SJSA1 (cell line): ENCODE data around the gene PROSER1. TPM values are rescaled to one million over a fixed set of nuclear protein-coding genes. Genes with fewer than 3 reads are reported as not detected.

Experiments
- DNase-seq, 2 experiments: peaks; one replicate each; pipeline ENCODE4 v3.0.0-alpha.2; 2015 to 2020; ENCODE audit warnings: low spot score in 2 of 2, low read depth in 1 of 2
- H3K27ac ChIP-seq: fragments of 250-450 bp; sonication (Bioruptor Pico); 2 replicates; pipeline ENCODE4 v1.5.1; 2020; ENCODE audit warnings: mild to moderate bottlenecking, moderate library complexity
- H3K27me3 ChIP-seq: fragments of 250-450 bp; sonication (Bioruptor Pico); replicated peaks from 2 replicates; pipeline ENCODE4 v1.5.1; 2020; ENCODE audit warnings: mild to moderate bottlenecking, moderate library complexity
- H3K36me3 ChIP-seq: fragments of 250-450 bp; sonication (Bioruptor Pico); 2 replicates; pipeline ENCODE4 v1.5.1; 2020; ENCODE audit warnings: mild to moderate bottlenecking
- H3K4me1 ChIP-seq: fragments of 250-450 bp; sonication (Bioruptor Pico); replicated peaks from 2 replicates; pipeline ENCODE4 v1.6.1; 2021; ENCODE audit warnings: mild to moderate bottlenecking
- H3K4me3 ChIP-seq: fragments of 250-450 bp; sonication (Bioruptor Pico); 2 replicates; pipeline ENCODE4 v1.5.1; 2020; ENCODE audit warnings: mild to moderate bottlenecking
- H3K9me3 ChIP-seq: fragments of 250-450 bp; sonication (Bioruptor Pico); replicated peaks from 2 replicates; pipeline ENCODE4 v1.5.1; 2020; ENCODE audit warnings: mild to moderate bottlenecking
- total RNA-seq: library from RNA; depleted of rRNA; stranded (reverse); fragments of >200 nt; shearing (Covaris generic); gene quantifications from 2 replicates; pipeline ENCODE4 v1.2.3, GENCODE V29; 2014

PROSER1 gene
- total RNA-seq, 1 experiment from 2014 or later: 13.0 TPM

DNA sequence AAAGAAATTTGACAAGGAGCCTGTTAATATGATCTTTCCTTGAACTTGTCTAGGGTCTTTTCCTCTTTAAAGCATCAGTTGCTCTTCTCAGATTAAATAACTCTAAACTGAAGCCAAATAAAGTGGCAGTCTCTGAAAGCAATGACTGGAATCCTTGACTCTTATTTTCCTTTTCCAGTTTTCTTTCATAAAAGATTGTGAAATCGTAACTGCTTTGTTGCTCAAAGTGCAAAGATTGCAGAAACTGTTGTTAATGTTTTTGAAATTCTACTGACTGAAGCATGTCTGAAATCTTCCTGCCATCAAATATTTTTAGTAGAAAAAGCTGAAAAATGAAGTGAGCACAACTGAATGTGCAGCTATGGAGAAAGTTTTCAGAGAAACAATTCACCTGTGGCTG lies 2.3 kb upstream of the PROSER1 start:
- Histone ChIP-seq H3K4me1 (peaks cover 7% of the 10 kb centered on the region; the same call in 1 of the 2 replicates), H3K27ac (no peak overlapping the region), H3K4me3 (no peak overlapping the region), H3K9me3 (no peaks in the 10 kb centered on the region), H3K36me3 (no peaks in the 10 kb centered on the region), H3K27me3 (no peaks in the 10 kb centered on the region)
- DNase-seq: no peak

DNA sequence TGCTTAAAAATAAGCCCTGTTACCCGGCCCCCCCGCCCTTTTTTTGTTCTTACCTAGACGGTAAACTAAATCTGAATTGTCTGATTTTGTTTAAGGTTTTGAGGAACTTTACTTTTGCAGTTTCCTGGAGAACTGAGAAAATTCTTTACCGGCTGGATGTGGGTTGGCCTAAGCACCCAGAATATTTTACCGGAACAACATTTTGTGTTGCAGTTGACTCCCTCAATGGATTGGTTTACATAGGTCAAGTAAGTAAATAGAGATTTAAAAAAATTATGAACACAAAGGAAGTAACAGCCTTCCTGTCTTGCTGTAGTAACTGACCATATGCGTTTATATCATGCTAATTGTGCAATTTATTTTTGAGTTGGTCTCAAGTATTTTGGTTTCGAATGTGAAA lies 1.2 kb upstream of the PROSER1 start:
- Histone ChIP-seq H3K36me3 (no peaks in the 10 kb centered on the region), H3K4me3 (peak overlapping the region; percentile 81), H3K4me1 (peaks cover 7% of the 10 kb centered on the region; the same call in 1 of the 2 replicates), H3K27ac (no peak overlapping the region), H3K9me3 (no peaks in the 10 kb centered on the region), H3K27me3 (no peaks in the 10 kb centered on the region)
- no peak for DNase-seq

DNA sequence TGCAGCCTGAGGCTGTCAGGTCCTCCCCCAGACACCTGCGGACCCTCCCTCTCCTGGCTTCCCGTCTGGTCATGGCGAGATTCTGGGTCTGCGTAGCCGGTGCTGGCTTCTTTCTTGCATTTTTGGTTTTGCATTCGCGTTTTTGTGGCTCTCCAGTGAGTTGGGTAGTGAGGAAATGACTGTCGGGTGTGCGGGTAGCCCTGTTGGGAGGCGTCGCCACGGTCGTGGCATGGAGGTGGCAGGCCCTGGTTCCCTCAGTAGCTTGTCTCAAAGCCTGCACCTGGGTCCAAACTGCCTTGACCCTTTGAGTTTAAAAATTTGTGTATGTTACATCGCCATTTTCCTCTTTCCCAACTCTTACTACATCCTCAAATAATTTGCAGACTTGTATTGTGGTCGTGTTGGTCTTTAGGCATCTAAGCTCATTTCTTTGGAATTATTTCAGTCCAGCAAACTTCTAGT lies 711 bp upstream of the PROSER1 start:
- no peak for DNase-seq
- H3K4me1 ChIP-seq: peaks cover 7% of the 10 kb centered on the region; the same call in 1 of the 2 replicates
- H3K4me3 ChIP-seq: peak overlapping the region; percentile 81
- no peaks in the 10 kb centered on the region for H3K9me3 ChIP-seq
- no peaks in the 10 kb centered on the region for H3K27me3 ChIP-seq
- no peaks in the 10 kb centered on the region for H3K36me3 ChIP-seq
- peak overlapping the region; percentile 42; the same call in 1 of the 2 replicates for H3K27ac ChIP-seq

DNA sequence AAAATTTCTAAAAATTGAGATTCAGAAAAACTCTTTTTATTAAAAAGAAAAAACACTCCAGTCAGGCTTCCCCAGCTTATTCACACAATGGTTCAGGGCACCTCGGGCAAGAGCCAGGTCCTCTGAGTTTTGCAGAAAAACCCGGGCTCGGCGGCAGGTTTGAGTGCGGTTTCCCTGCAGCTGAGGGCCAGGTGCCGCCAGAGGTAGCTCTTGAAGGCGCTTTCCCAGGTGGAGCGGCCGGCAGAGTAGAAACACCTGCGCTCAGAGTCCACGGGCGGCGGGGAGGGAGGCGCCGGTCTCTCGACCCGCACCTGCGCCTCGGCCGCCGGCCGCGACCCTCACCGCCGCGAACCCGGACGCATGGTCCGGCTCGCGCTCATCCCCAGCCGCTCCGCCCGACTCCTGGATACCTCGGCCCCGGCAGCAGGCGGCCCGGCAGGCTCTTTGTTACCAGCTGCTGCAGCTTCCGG lies 444 bp downstream of the PROSER1 start:
- H3K27ac ChIP-seq: peak overlapping the region; percentile 42
- H3K4me3 ChIP-seq: peak overlapping the region; percentile 81
- H3K27me3 ChIP-seq: no peaks in the 10 kb centered on the region
- no peak for DNase-seq
- H3K4me1 ChIP-seq: peaks cover 7% of the 10 kb centered on the region; the same call in 1 of the 2 replicates
- no peaks in the 10 kb centered on the region for H3K9me3 ChIP-seq
- no peaks in the 10 kb centered on the region for H3K36me3 ChIP-seq

DNA sequence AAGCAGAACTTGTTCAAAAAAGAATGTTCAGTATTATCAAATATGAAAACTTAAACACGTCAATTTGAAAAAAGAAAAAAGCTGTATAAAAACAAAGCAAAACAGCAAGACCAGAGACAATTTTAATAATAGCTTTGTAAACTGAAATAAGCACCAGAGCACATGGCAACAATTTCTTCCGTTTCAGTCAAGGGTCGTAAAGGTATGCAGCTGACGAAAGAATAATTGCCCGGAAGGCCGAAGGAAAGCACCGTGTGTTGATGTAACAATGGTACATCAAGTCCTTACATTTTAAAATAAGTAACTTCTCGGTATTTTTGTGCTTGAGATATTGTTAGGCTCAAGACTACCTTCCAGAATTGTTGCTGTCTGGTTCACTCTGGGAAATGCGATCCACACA lies 1.7 kb downstream of the PROSER1 start:
- no peak overlapping the region for H3K27ac ChIP-seq
- DNase-seq: no peak

GRCh38 chr13:39035799-39036198 lies 2.1 kb downstream of the PROSER1 start:
- H3K9me3 ChIP-seq: no peaks in the 10 kb centered on the region
- H3K27ac ChIP-seq: no peak overlapping the region
- no peaks in the 10 kb centered on the region; the same call in 1 of the 2 replicates for H3K36me3 ChIP-seq
- peak overlapping the region; percentile 81 for H3K4me3 ChIP-seq
- no peaks in the 10 kb centered on the region for H3K27me3 ChIP-seq
- peaks cover 7% of the 10 kb centered on the region; the same call in 1 of the 2 replicates for H3K4me1 ChIP-seq
- no peak for DNase-seq

More for the DNA sequence above, 1.7 kb downstream of the PROSER1 start:
- H3K9me3 ChIP-seq: no peaks in the 10 kb centered on the region
- peak overlapping the region; percentile 81 for H3K4me3 ChIP-seq
- H3K36me3 ChIP-seq: no peaks in the 10 kb centered on the region
- no peaks in the 10 kb centered on the region for H3K27me3 ChIP-seq
- H3K4me1 ChIP-seq: peaks cover 7% of the 10 kb centered on the region; the same call in 1 of the 2 replicates

DNA sequence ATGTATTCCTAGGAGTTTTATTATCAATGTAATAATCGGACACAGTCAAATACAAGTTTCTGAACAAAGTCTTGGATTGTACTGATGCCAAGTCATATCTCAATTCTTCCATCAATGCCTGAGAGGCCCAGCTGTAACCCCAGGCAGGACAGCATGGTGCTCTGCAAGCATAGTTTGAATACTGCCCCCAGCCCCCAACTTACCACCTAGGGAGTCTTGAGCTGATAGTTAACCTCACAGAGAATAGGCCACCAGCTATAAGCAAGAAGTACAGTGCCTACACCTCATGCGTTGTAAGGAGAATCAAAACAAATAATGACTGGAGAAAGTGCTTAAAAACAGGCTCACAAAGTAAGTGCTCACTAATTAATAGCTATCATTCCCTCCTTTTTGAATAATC lies 2.7 kb downstream of the PROSER1 start:
- no peaks in the 10 kb centered on the region for H3K27me3 ChIP-seq
- DNase-seq: no peak
- H3K9me3 ChIP-seq: no peaks in the 10 kb centered on the region
- H3K4me1 ChIP-seq: peaks cover 7% of the 10 kb centered on the region; the same call in 1 of the 2 replicates
- no peak overlapping the region for H3K4me3 ChIP-seq
- H3K36me3 ChIP-seq: no peaks in the 10 kb centered on the region; the same call in 1 of the 2 replicates
- H3K27ac ChIP-seq: no peak overlapping the region

DNA sequence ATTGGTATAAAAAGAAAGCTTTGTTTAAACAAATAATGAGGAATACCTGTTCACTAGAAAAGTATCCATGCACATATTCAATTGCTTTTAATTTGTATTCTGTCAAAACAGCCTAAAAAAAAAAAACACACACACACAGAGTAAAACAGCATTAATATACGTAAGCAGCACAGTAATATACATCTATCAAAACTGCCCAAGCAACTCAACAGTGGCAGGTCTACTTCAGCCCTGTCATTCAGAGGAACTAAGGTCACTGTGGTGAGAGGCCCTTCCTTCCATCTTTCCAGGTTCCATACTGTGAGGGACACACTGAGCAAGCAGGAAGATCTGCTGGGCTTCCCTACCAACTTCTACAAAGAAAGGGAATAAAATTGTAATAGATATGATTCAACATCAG lies 3.8 kb downstream of the PROSER1 start:
- Histone ChIP-seq H3K4me1 (peaks cover 6% of the 10 kb centered on the region; the same call in 1 of the 2 replicates), H3K36me3 (no peaks in the 10 kb centered on the region; the same call in 1 of the 2 replicates), H3K27ac (no peak overlapping the region), H3K4me3 (no peak overlapping the region), H3K27me3 (no peaks in the 10 kb centered on the region), H3K9me3 (no peaks in the 10 kb centered on the region)
- DNase-seq: no peak

GRCh38 chr13:39032150-39032549 lies 5.7 kb downstream of the PROSER1 start:
- H3K4me3 ChIP-seq: no peak overlapping the region
- DNase-seq: no peak
- H3K27me3 ChIP-seq: no peaks in the 10 kb centered on the region
- peaks cover 11% of the 10 kb centered on the region for H3K36me3 ChIP-seq
- H3K4me1 ChIP-seq: 0 out of 2 replicates have a peak, but pooled peaks cover 4% of the 10 kb centered on the region
- H3K27ac ChIP-seq: no peak overlapping the region
- H3K9me3 ChIP-seq: no peaks in the 10 kb centered on the region

GRCh38 chr13:39025433-39025839 lies 12.5 kb downstream of the PROSER1 start:
- no peaks in the 10 kb centered on the region for H3K27me3 ChIP-seq
- no peak overlapping the region for H3K27ac ChIP-seq
- H3K4me1 ChIP-seq: no peaks in the 10 kb centered on the region
- no peaks in the 10 kb centered on the region for H3K9me3 ChIP-seq
- no peak overlapping the region for H3K4me3 ChIP-seq
- peaks cover 63% of the 10 kb centered on the region for H3K36me3 ChIP-seq
- no peak for DNase-seq

DNA sequence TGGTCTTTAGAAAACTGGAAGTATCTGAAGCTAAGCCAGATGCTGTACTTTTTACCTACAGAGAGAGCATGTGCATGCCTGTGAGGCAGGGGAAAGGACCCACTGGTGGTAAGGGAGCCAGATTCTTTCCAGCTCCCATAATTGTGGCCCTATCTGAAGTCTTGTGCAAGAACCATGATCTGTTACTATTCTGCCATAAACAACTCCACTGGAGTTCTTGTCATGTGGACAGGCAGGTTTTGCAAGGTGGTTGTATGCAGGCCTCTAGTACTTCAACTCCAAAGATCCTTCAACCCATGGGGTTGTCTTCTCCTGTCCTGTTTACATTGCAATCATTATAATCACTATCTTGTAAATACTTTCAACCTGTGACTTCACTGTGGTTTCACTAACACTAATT lies 14.1 kb downstream of the PROSER1 start:
- peaks cover 63% of the 10 kb centered on the region for H3K36me3 ChIP-seq
- H3K27me3 ChIP-seq: no peaks in the 10 kb centered on the region
- H3K4me1 ChIP-seq: no peaks in the 10 kb centered on the region
- H3K9me3 ChIP-seq: no peaks in the 10 kb centered on the region
- no peak overlapping the region for H3K27ac ChIP-seq
- no peak overlapping the region for H3K4me3 ChIP-seq
- DNase-seq: no peak

GRCh38 chr13:39023316-39023715 lies 14.6 kb downstream of the PROSER1 start:
- Histone ChIP-seq H3K36me3 (peaks cover 63% of the 10 kb centered on the region), H3K27ac (no peak overlapping the region), H3K9me3 (no peaks in the 10 kb centered on the region), H3K27me3 (no peaks in the 10 kb centered on the region), H3K4me3 (no peak overlapping the region), H3K4me1 (no peaks in the 10 kb centered on the region)
- no peak for DNase-seq

GRCh38 chr13:39020853-39021462 lies 16.9 kb downstream of the PROSER1 start:
- no peaks in the 10 kb centered on the region for H3K27me3 ChIP-seq
- no peaks in the 10 kb centered on the region for H3K9me3 ChIP-seq
- peaks cover 57% of the 10 kb centered on the region for H3K36me3 ChIP-seq
- no peaks in the 10 kb centered on the region for H3K4me1 ChIP-seq
- no peak overlapping the region for H3K4me3 ChIP-seq
- no peak for DNase-seq
- no peak overlapping the region for H3K27ac ChIP-seq

- Histone ChIP-seq H3K36me3 (peaks cover 49% of the 10 kb centered on the region), H3K27me3 (no peaks in the 10 kb centered on the region), H3K9me3 (no peaks in the 10 kb centered on the region), H3K4me3 (no peak overlapping the region), H3K27ac (no peak overlapping the region), H3K4me1 (no peaks in the 10 kb centered on the region)
- DNase-seq: no peak
Measured at GRCh38 chr13:39016787-39017186, 21.1 kb downstream of the PROSER1 start.
